ENCODE results near the gene GATA6.
"Not testable (repeated sequence)": the region's sequence is repeated elsewhere in the genome, so short reads cannot be mapped to it uniquely, and the experiment has no call there.

GATA6 gene

GRCh38 chr18:22207021-22207758 is 37.8 kb downstream of the GATA6 start:
- no peak for DNase-seq

DNA sequence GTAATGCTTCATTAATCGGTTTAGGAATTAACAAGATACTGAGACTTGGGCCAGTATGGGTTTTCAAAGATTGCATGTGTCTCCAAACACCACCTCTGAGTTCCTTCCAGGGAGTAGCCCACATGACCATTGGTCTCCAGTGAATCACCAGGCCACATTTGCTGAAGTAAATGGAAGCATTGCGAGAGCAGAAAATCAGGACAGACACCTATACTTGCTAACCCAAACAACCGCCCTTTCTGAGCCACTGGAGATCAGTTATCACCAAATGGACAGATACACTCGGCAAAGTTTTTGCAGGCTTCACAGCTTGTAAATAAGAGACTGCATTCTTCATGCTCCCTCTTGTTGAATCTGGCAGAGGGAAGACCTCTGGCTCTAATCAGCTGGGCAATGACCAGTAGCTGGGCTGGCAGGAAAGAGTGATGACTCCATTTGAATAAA is 40.9 kb downstream of the GATA6 start:
- no peak for DNase-seq

GRCh38 chr18:22211657-22212056 is 42.3 kb downstream of the GATA6 start:
- DNase-seq = no peak

GRCh38 chr18:22213333-22213973 is 44.1 kb downstream of the GATA6 start:
- DNase-seq = no peak

DNA sequence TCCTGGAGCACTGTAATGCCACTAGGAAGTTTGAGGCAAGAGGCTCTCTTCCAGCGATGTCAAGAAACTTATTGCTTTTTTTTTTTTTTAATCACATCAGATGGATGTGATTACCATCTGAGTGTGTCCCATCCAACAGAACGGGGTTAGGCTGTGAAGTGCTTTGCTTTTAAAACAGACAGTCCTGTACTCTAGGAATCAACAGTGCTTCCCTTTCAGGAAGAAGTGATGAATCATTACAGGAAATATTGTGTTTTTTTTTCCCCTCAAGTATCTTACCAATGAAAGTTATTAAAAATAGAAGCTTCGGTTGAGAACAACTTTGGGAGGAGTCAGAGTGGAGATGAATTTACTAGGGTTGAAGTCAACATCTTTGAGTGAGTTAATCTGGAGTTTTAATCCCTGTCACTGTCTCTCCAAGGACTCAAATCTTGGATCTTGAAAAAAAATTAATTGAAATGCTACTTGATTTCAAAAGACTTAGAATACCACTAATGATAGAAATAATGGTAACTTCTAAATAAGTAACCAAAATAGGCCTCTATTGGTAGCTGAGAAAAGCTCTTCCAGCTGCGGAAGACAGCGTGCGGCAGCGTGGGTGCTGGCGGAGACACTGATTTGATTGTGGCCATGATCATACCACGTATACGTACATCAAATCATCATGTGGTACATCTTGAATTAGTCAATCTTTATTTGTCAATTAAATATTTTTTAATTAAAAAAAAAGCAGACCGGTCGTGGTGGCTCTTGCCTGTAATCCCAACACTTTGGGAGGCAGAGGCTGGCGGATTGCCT is 45.5 kb downstream of the GATA6 start:
- no peak for DNase-seq

DNA sequence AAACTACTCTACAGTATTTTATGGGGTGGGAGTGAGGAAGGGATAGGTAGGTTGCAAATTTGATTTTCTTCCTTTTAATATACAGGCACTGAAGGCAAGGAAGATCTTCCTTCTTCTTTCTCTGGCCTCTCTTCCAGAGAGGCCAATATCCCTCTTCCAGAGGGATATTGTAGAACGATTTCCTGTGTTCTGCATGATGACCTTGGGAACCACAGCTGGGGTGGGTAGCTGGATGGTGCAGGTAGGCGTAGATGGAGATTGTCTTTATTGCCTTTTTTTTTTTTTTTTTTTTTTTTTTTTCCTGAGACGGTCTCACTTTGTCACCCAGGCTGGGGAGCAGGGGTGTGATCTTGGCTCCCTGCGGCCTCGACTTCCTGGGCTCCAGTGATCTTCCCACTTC is 49.4 kb downstream of the GATA6 start:
- DNase-seq = no peak

GRCh38 chr18:22219568-22220355 is 50.4 kb downstream of the GATA6 start:
- DNase-seq = no peak

- not testable (repeated sequence) for DNase-seq
Observed at GRCh38 chr18:22220585-22220984, 51.2 kb downstream of the GATA6 start.

GRCh38 chr18:22221350-22221749 is 52.0 kb downstream of the GATA6 start:
- DNase-seq = no peak

DNA sequence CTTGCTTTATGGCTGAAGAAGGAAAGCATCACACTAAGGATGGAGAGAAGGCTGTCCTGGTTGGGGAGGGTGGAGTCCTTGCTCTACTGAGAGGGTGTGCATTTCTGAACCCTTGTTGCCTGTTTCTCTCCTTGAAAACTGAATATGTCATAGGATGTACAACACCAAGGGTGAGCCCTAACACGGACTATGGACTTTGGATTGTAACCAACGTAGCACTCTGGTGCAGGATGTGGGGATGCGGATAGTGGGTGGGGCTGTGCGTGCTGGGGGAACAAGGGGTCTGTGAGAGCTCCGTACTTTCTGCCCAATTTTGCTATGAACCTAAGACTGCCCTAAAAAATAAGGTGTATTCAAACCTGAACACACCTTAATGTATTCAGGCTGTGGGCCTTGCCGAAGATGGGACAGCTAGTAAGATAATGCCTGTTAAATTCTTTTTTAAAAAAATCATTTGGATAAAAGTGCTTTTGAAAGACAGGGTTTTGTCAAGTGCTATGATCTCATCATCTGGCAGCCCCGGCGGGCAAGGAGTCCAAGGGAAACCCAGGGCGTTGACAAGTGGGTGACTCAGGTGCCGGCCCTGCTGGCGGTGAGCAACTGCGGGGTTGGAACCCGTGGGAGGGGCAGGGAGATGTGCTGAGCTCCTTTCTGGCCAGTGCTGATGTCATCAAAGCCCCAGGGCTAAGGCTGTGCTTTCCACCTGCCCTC is 54.0 kb downstream of the GATA6 start:
- no peak for DNase-seq

GRCh38 chr18:22223965-22224322 is 54.6 kb downstream of the GATA6 start:
- DNase-seq = no peak

GRCh38 chr18:22224339-22224738 is 55.0 kb downstream of the GATA6 start:
- DNase-seq = no peak

DNA sequence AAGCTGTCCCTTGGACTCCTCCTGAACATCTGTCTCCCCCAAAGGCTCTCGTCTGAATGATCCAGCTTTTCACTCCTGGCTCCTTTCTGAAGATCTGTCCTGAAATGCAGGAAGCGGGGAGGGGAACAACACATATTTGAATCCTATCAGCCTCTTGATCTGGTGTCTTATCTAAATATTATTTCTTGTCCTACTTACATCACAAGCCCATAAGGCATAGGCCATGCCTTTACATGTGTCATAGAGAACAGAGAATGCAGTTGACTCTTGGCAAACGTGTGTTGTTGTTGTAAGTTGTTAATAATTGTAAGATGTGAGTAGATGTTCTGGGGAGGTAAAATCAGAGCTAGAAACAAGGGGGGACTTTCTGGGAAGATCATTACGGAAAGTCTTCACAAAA is 57.4 kb downstream of the GATA6 start:
- DNase-seq = no peak

DNA sequence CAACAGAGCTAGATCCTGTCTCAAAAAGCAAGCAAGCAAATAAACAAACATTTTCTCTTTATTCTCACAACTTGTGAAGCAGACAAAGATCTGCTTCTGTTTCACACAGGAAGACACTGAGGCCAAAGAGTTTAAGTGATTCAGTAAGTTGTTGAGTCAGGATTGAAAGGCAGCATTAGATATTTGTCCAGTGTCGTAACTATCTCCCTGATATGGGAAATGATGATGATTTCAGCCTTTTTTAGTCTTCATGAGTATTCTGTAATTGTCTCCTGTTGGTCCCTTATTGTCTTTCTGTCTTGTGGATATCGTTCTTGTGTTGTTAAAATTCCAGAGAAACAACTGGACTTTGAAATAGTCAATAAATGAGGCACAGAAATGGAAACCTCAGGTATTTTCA is 59.6 kb downstream of the GATA6 start:
- no peak for DNase-seq

GRCh38 chr18:22229456-22230124 is 60.2 kb downstream of the GATA6 start:
- DNase-seq = no peak

DNA sequence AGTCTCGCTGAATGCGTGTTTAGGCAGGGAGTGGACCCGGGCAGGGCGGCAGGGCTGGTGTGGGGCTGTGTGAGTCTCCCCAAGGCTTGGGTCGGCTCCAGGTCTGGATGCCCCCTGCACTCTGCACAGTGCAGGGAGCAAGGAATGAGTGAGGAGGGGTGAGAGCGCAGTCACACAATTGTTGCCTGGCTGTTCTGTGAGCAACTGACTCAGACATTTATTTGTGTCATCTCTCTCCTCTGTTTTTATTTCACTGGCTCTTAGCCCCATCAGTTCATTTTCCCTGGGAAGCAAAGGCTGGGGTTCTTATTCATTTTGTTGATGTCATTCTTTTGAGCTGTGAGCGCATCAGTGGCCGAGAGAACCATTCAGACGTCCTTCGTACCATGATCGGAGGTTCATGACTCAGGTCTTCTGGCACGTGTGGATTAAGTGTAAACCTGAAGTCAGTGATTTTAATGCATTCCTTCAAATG is 61.1 kb downstream of the GATA6 start:
- DNase-seq = no peak

GRCh38 chr18:22233266-22233665 is 63.9 kb downstream of the GATA6 start:
- DNase-seq = no peak

GRCh38 chr18:22238036-22238435 is 68.6 kb downstream of the GATA6 start:
- no peak for DNase-seq

GRCh38 chr18:22238681-22239080 is 69.3 kb downstream of the GATA6 start:
- no peak for DNase-seq

GRCh38 chr18:22241921-22242361 is 72.6 kb downstream of the GATA6 start:
- DNase-seq = no peak

DNA sequence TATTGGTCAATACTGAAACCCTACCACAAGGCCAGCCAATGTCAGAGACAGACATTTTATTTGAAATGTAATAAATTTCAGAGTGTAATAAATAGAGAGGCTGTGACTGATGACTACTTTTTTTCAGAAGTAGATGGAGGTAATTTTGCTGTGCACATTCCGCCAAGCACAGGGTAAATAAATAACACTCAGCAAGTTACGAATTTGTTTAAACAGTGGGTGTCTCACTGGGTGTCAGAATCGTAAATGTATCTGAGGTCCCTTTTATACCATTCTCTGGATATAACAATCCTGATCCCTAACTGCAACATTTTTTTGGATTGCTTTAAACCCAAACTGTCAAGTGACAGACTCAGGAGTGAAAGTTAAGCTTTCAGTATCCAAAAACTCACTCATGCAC is 74.1 kb downstream of the GATA6 start:
- DNase-seq = no peak

DNA sequence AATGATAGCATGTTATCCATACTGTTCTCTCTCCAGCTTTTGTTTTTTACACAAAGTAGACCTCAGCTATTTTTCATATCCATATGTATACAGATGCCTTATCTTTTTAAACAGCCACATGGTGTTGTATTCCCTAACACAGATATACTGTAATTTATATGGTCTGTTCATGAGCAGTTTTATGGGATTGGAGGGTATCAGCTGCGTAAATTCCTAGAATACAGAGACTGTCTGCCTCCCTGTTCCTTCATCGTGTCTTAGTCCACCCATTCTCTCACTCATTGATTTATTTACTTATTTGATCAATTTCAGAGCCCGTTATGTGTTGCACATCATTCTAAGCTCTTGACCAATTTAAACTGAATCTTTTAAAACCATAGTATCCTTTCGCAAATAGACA is 80.6 kb downstream of the GATA6 start:
- DNase-seq = no peak

Data from T-helper 9 cell (primary cell).